Prostate gland (tissue), 2 donors: ENCODE results near the gene CRKL.
A peak's percentile ranks its signal among the peaks of the same experiment; 100 is the strongest.

Experiments used
- POLR2A ChIP-seq: fragments of 450-650 bp; IDR thresholded peaks from one replicate; pipeline ENCODE4 v1.6.1; 2016; ENCODE audit warnings: antibody characterized with exemption, mild to moderate bottlenecking
- POLR2AphosphoS5 ChIP-seq: sonication (generic); formaldehyde crosslinking; IDR thresholded peaks from one replicate; pipeline ENCODE4 v1.6.1; 2017; ENCODE audit warnings: antibody characterized with exemption
- TF ChIP-seq, protein P1 (sequence below), 4 experiments: fragments of 200-600 bp in 2 of 4; fragments of 450-650 bp in 2 of 4; sonication (generic) in 2 of 4; IDR thresholded peaks; 1 replicate in 3 of 4; 2 replicates in 1 of 4; pipeline ENCODE4 v1.5.1; 2016 to 2019; ENCODE audit warnings: antibody characterized with exemption in 4 of 4, mild to moderate bottlenecking in 2 of 4, moderate library complexity in 2 of 4

GRCh38 chr22:20952544-20953341, 35.5 kb downstream of the CRKL start:
- peak; percentile 74 for TF ChIP-seq POLR2AphosphoS5
- TF ChIP-seq, protein P1, sequence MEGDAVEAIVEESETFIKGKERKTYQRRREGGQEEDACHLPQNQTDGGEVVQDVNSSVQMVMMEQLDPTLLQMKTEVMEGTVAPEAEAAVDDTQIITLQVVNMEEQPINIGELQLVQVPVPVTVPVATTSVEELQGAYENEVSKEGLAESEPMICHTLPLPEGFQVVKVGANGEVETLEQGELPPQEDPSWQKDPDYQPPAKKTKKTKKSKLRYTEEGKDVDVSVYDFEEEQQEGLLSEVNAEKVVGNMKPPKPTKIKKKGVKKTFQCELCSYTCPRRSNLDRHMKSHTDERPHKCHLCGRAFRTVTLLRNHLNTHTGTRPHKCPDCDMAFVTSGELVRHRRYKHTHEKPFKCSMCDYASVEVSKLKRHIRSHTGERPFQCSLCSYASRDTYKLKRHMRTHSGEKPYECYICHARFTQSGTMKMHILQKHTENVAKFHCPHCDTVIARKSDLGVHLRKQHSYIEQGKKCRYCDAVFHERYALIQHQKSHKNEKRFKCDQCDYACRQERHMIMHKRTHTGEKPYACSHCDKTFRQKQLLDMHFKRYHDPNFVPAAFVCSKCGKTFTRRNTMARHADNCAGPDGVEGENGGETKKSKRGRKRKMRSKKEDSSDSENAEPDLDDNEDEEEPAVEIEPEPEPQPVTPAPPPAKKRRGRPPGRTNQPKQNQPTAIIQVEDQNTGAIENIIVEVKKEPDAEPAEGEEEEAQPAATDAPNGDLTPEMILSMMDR (IDR thresholded peaks at IDR 0.05), result no peak
- no peak for TF ChIP-seq POLR2A
